HepG2 (cell line): Measurements from ENCODE around the gene OFD1. TPM values are rescaled to one million over a fixed set of nuclear protein-coding genes. Genes with fewer than 3 reads are reported as not detected.

Experiments used
- ATAC-seq: fragments of 200-7000 bp; cut with Tn5 transposase; 3 replicates; pipeline ENCODE4 v1.9.1; 2020; ENCODE audit warnings: mild to moderate bottlenecking, moderate library complexity
- BruUV-seq: library from RNA; stranded (reverse); fragments of 400-500 nt; replicated peaks from 2 replicates; lab custom pipeline; 2021; lab: Mats Ljungman, UMichigan
- CTCF ChIA-PET: fragments of 300-600 bp; formaldehyde crosslinking; extraction: SDS; loops from one replicate; lab custom pipeline; 2021; ENCODE audit warnings: low total read pairs, inconsistent platforms, low intra/inter-chr PET ratio; lab: Yijun Ruan, JAX
- POLR2A ChIA-PET: fragments of 350-600 bp; sonication (Branson Sonifier 250); formaldehyde crosslinking; loops from one replicate; lab custom pipeline; 2020; ENCODE audit warnings: antibody characterized with exemption, inconsistent platforms; lab: Yijun Ruan, JAX
- DNase-seq: peaks from one replicate; pipeline ENCODE4 v3.0.0-alpha.2; 2015; ENCODE audit warnings: low spot score
- FAIRE-seq: peaks from 3 replicates; lab custom pipeline; 2011; peaks lifted over from hg19 to GRCh38; lab: Jason Lieb, UNC
- H2AFZ ChIP-seq: one replicate; pipeline ENCODE4 v1.6.1; 2011; ENCODE audit warnings: low read length, inconsistent platforms
- H3K27ac ChIP-seq: fragments of 300-600 bp; 3 replicates; pipeline ENCODE4 v1.8.0; 2011; ENCODE audit warnings: mixed run types, mild to moderate bottlenecking, mixed read lengths, low read length, inconsistent platforms; ENCODE audit not compliant: insufficient read depth; ENCODE audit errors: extremely low read length
- H3K27me3 ChIP-seq, 2 experiments: fragments of 200-600 bp in 1 of 2; 2 replicates in 1 of 2; 3 replicates in 1 of 2; pipeline versions ENCODE4 v1.6.0 to v1.8.0; 2011; ENCODE audit warnings: low read length in 2 of 2, mild to moderate bottlenecking in 2 of 2, moderate library complexity in 2 of 2, inconsistent platforms in 1 of 2; ENCODE audit not compliant: insufficient read depth in 2 of 2, control insufficient read depth in 1 of 2
- H3K36me3 ChIP-seq, 2 experiments: fragments of 200-600 bp in 1 of 2; replicated peaks in 1 of 2; 2 replicates in 1 of 2; 3 replicates in 1 of 2; pipeline versions ENCODE4 v1.5.1 to v1.8.0; 2011; ENCODE audit warnings: low read length in 2 of 2, inconsistent platforms in 1 of 2; ENCODE audit not compliant: insufficient read depth in 2 of 2, control insufficient read depth in 1 of 2
- H3K4me1 ChIP-seq: 2 replicates; pipeline ENCODE4 v1.5.1; 2012; ENCODE audit warnings: low read length, inconsistent platforms; ENCODE audit not compliant: insufficient read depth
- H3K4me2 ChIP-seq: 2 replicates; pipeline ENCODE4 v1.6.0; 2011; ENCODE audit warnings: low read depth, low read length, inconsistent platforms
- H3K4me3 ChIP-seq, 3 experiments: fragments of 200-600 bp in 1 of 3; sonication (generic), shearing (Covaris generic) in 1 of 3; replicated peaks in 1 of 3; 2 replicates each; pipeline ENCODE4 v1.5.1; 2011 to 2016; ENCODE audit warnings: low read length in 3 of 3, inconsistent platforms in 2 of 3, low read depth in 2 of 3, mild to moderate bottlenecking in 2 of 3, control low read depth in 1 of 3, mixed read lengths in 1 of 3; ENCODE audit not compliant: insufficient read depth in 1 of 3
- H3K79me2 ChIP-seq: one replicate; pipeline ENCODE4 v1.6.1; 2011; ENCODE audit warnings: low read length, inconsistent platforms; ENCODE audit not compliant: insufficient read depth
- H3K9ac ChIP-seq: 2 replicates; pipeline ENCODE4 v1.6.0; 2011; ENCODE audit warnings: mild to moderate bottlenecking, low read depth, low read length, inconsistent platforms; ENCODE audit not compliant: insufficient read depth
- H3K9me3 ChIP-seq: 2 replicates; pipeline ENCODE4 v1.5.1; 2012; ENCODE audit warnings: mild to moderate bottlenecking, low read length
- H4K20me1 ChIP-seq: 2 replicates; pipeline ENCODE4 v1.6.0; 2011; ENCODE audit warnings: inconsistent platforms, mild to moderate bottlenecking, low read length, moderate library complexity; ENCODE audit not compliant: insufficient read depth
- BRCA1 ChIP-seq: sonication (generic); formaldehyde crosslinking; IDR thresholded peaks from 2 replicates; pipeline ENCODE4 v1.4.0; 2020; ENCODE audit warnings: missing genetic modification reagents
- CREM ChIP-seq, 2 experiments: sonication (generic) in 1 of 2; formaldehyde crosslinking in 1 of 2; IDR thresholded peaks; 2 replicates each; pipeline versions ENCODE4 v1.4.0 to v1.6.1; 2016 to 2020; ENCODE audit warnings: antibody characterized with exemption in 1 of 2, mild to moderate bottlenecking in 1 of 2, missing genetic modification reagents in 1 of 2
- DNMT1 ChIP-seq: sonication (generic); formaldehyde crosslinking; IDR thresholded peaks from 2 replicates; pipeline ENCODE4 v1.5.1; 2020; ENCODE audit warnings: mild to moderate bottlenecking, missing genetic modification reagents
- FOXK1 ChIP-seq: sonication (generic); formaldehyde crosslinking; IDR thresholded peaks from 2 replicates; pipeline ENCODE4 v1.4.0; 2020; ENCODE audit warnings: low read depth, missing genetic modification reagents, borderline replicate concordance
- GFI1 ChIP-seq: sonication (generic); formaldehyde crosslinking; IDR thresholded peaks from 2 replicates; pipeline ENCODE4 v1.5.0; 2020; ENCODE audit warnings: missing genetic modification reagents, mild to moderate bottlenecking, borderline replicate concordance
- MBNL3 ChIP-seq: fragments of 250-450 bp; sonication (Bioruptor Pico); conservative IDR thresholded peaks from 2 replicates; pipeline ENCODE4 v1.8.0; 2022; ENCODE audit warnings: mild to moderate bottlenecking, inconsistent platforms
- WIZ ChIP-seq: sonication (generic); formaldehyde crosslinking; IDR thresholded peaks from 2 replicates; pipeline ENCODE4 v1.5.1; 2020; ENCODE audit warnings: mild to moderate bottlenecking, missing genetic modification reagents
- ZBTB34 ChIP-seq: sonication (generic); formaldehyde crosslinking; IDR thresholded peaks from 2 replicates; pipeline ENCODE4 v1.8.0; 2022; ENCODE audit warnings: mild to moderate bottlenecking, missing genetic modification reagents
- ZFP37 ChIP-seq: sonication (generic); formaldehyde crosslinking; IDR thresholded peaks from 2 replicates; pipeline ENCODE4 v1.4.0; 2020; ENCODE audit warnings: missing genetic modification reagents, borderline replicate concordance
- ZFX ChIP-seq: sonication (generic); formaldehyde crosslinking; IDR thresholded peaks from 2 replicates; pipeline ENCODE4 v1.4.0; 2020; ENCODE audit warnings: mild to moderate bottlenecking, low read depth, missing genetic modification reagents, moderate library complexity
- ZMAT3 ChIP-seq: sonication (generic); formaldehyde crosslinking; conservative IDR thresholded peaks from 2 replicates; pipeline ENCODE4 v1.7.0; 2021; ENCODE audit warnings: missing genetic modification reagents
- ZNF264 ChIP-seq: sonication (generic); formaldehyde crosslinking; IDR thresholded peaks from 2 replicates; pipeline ENCODE4 v1.4.0; 2020; ENCODE audit warnings: missing genetic modification reagents
- ZNF354B ChIP-seq: sonication (generic); formaldehyde crosslinking; IDR thresholded peaks from 2 replicates; pipeline ENCODE4 v1.8.0; 2022; ENCODE audit warnings: mild to moderate bottlenecking, missing genetic modification reagents
- ZNF501 ChIP-seq: sonication (generic); formaldehyde crosslinking; IDR thresholded peaks from 2 replicates; pipeline ENCODE4 v1.5.1; 2020; ENCODE audit warnings: mild to moderate bottlenecking, moderate library complexity, missing genetic modification reagents
- ZNF549 ChIP-seq: sonication (generic); formaldehyde crosslinking; IDR thresholded peaks from 2 replicates; pipeline ENCODE4 v1.5.0; 2020; ENCODE audit warnings: missing genetic modification reagents
- ZNF7 ChIP-seq: IDR thresholded peaks from 2 replicates; pipeline ENCODE4 v1.6.1; 2016; ENCODE audit warnings: missing biosample characterization, missing genetic modification reagents
- ZUFSP ChIP-seq: sonication (generic); formaldehyde crosslinking; IDR thresholded peaks from 2 replicates; pipeline ENCODE4 v1.9.0; 2021; ENCODE audit warnings: missing genetic modification reagents, mild to moderate bottlenecking, borderline replicate concordance
- whole genome bisulfite sequencing: methylation state at CpG from one replicate; pipeline ENCODE4 v1.1.6; 2017; ENCODE audit warnings: low lambda C conversion rate; 5-methylcytosine and 5-hydroxymethylcytosine counted together
- in situ Hi-C: cut with HindIII; loops from 2 replicates; pipeline ENCODE4 v1.10.0; 2017; ENCODE audit warnings: low pct_unique_long_range_greater_than_20kb; ENCODE audit not compliant: extremely low pct_ligation_motif_present
- intact Hi-C: fragments of 100-400 bp; cut with micrococcal nuclease; formaldehyde crosslinking; loops from one replicate; pipeline ENCODE4 v1.10.0; 2022; ENCODE audit not compliant: unreplicated experiment
- polyA plus RNA-seq, 8 experiments: library from polyadenylated mRNA; depleted of rRNA in 3 of 8; stranded (reverse) in 7 of 8; unstranded in 1 of 8; fragments of >200 nt; fragmentation: Illumina TruSeq in 4 of 8; extraction: Trizol in 4 of 8; gene quantifications; 2 replicates each; pipeline versions ENCODE4 v1.2.1 to v1.2.3, GENCODE V29; 2011 to 2016; ENCODE audit warnings: low read depth in 4 of 8, missing spikeins in 1 of 8, mixed read lengths in 1 of 8; ENCODE audit not compliant: insufficient read depth in 1 of 8
- total RNA-seq, 5 experiments: library from RNA; depleted of rRNA; stranded (reverse); fragments of >200 nt; fragmentation: Illumina TruSeq; extraction: Trizol; gene quantifications; 2 replicates each; pipeline ENCODE4 v1.2.3, GENCODE V29; 2016; ENCODE audit warnings: low read depth in 1 of 5

The OFD1 gene
- total and polyA plus RNA-seq, 2 of the 13 experiments (the other 11 are each of a cell fraction or from before 2014, with no cell fraction given): 14.9 to 16.4 TPM

- Histone ChIP-seq H4K20me1 (0 out of 2 replicates have a peak, but pooled peaks cover 3% of the 10 kb centered on the region), H2AFZ (no peak overlapping the region), H3K27ac (no peak overlapping the region), H3K4me3 (no peak overlapping the region), H3K9me3 (no peaks in the 10 kb centered on the region), H3K36me3 (no peaks in the 10 kb centered on the region; a peak in 1 of 5 replicates), H3K4me1 (no peaks in the 10 kb centered on the region), H3K27me3 (no peaks in the 10 kb centered on the region), H3K79me2 (peaks cover 32% of the 10 kb centered on the region), H3K9ac (no peak overlapping the region), H3K4me2 (no peak overlapping the region)
- in situ Hi-C loops: no loop called here
- FAIRE-seq (no peak), DNase-seq (no peak), ATAC-seq (no peak)
- POLR2A ChIA-PET: interaction anchor here (1.5 kb wide), 1 partner anchor 14 kb away, joined by 3 read pairs; the partner anchor contains the start of gene RAB9A
- BruUV-seq: no TSS peak
- CTCF ChIA-PET: no interaction called here
- TF ChIP-seq ZNF354B (CRISPR knock-in tag) (no peak), BRCA1 (CRISPR knock-in tag) (no peak), GFI1 (CRISPR knock-in tag) (no peak), ZNF501 (CRISPR knock-in tag) (no peak), MBNL3 (no peak), ZFP37 (CRISPR knock-in tag) (no peak), WIZ (CRISPR knock-in tag) (no peak), ZBTB34 (CRISPR knock-in tag) (no peak), CREM (IDR thresholded peaks at IDR 0.05) (no peak), CREM (CRISPR knock-in tag; IDR thresholded peaks at IDR 0.05) (no peak), ZMAT3 (CRISPR knock-in tag) (no peak), ZUFSP (no peak), DNMT1 (no peak), ZNF264 (no peak), ZNF549 (CRISPR knock-in tag) (no peak), ZNF7 (no peak), FOXK1 (CRISPR knock-in tag) (no peak), ZFX (CRISPR knock-in tag) (no peak)
- 92% methylated on average over 3 of the region's 3 CpGs for WGBS
- intact Hi-C loops: no loop called here
Observed at GRCh38 chrX:13703135-13703534, 31.4 kb upstream of the OFD1 start.
